ENCODE data around the gene CLEC4C. TPM values are rescaled to one million over a fixed set of nuclear protein-coding genes. Genes with fewer than 3 reads are reported as not detected.

CLEC4C gene
- total RNA-seq, 1 donor from 2014 or later: not detected

DNA sequence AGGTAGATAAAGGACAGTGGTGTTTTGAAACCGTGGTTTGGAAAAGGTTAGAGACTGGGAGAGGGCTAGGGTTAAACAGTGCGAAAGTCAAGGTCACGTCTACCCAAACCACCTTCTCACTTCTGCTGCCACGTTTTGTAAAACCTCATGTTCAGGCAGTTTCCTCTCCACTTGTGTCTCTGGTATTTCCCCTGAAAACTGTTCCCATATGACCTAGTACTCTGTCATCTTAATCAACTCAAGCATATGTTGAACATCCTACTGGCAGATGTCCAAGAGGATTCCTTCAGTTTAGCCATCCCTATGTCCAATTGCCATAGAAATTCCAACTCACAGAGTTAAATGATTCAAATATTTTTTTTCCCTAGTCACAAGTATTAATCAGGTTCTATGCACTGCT is 17.4 kb downstream of the CLEC4C start:
- DNase-seq (ENCODE audit: low spot score): no peak

DNA sequence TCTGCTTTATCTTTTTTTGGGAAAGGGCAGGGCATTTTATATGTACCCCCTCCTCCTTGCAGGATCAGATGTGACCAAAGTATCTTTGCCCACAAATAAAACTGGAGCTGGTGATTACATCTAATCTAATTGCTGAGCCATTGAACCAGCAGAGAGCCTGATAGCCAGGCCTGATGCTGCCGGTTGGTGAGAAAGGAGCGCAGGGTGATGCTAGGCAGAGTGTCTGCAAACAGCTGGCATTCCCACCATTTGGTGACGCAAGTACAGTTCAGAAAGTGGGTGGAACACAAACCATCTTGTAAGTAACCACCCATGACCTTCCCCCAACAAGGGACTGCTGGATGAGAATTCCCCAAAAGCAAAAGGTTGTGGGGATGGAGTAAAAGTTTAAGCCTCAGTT is 23.2 kb downstream of the CLEC4C start:
- DNase-seq (ENCODE audit: low spot score): no peak

DNA sequence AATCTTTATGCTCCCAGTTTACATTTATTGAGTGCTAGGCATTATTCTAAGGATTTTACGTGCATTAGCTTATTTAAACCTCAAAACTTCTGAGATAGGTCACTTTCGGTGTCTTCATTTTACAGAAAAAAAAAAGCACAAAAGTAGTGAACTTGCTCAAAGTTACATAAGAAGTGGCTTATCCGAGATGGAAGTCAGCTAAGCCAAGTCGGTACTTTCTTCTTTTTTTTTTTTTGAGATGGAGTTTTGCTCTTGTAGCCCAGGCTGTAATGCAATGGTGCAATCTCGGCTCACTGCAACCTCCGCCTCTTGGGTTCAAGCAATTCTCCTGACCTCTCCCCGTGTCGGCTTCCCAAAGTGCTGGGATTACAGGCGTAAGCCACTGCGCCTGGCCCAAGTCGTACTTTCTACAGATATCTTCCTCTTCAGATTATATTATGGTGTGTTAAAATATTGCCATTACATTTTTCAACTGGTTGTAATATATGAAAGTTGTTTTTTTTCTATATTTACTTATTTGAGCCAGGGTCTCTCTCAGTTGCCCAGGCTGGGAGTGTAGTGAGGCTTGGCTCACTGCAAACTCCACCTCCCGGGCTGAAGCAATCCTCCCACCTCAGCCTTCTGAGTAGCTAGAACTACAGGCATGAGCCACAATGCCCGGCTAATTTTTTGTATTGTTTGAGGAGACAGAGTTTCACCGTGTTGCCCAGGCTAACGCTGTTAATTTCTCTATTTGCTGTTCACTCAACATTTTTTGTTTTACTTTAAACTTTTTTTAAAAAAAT is 27.0 kb downstream of the CLEC4C start:
- no peak for DNase-seq (ENCODE audit: low spot score)

DNA sequence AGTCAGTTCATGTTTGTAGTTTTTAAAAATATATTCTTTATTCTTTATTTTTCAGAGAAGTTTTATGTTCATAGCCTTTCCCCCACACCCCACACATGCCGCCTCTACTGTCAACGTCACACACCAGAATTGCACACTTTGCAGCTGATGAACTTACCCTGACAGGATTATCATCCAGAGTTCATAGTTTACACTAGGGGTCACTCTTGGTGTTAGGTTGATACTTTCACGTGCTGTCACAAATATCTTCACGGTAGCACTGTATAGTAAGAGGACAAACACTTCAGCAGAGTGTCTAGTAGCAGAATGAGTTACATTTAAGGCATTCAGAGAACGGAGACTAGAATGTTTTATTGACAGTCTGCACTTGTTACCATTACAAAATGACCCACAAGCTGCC is 30.8 kb downstream of the CLEC4C start:
- no peak for DNase-seq (ENCODE audit: low spot score)

DNA sequence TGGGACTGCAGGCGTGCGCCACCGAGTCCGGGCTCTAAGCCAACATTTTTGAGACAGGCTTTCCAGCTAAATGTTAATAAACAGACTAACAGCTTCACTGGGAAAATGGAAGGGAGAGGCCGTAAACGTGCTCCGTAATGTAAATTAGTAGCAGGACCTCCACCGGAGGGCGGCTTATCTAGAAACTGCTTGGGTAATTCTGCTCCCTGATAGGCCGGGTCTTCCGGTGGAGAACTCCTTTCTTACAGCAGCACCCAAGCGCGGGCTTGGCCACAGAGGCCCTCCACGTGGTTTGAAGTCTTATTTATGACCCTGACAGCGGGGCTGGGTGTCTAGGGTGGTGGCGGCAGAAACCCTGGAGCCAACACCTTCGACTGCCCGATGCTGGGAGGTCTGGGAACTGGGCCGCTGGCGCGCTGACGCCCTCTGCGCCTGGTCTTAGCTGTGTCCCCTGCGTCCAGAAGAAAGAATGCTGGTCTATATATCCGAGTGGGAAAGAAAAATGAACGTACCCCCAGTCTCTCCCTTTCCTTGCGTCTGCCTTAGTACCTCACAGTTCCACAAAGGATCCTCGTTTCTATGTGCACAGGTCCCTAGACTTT is 34.2 kb downstream of the CLEC4C start:
- no peak for DNase-seq (ENCODE audit: low spot score)

DNA sequence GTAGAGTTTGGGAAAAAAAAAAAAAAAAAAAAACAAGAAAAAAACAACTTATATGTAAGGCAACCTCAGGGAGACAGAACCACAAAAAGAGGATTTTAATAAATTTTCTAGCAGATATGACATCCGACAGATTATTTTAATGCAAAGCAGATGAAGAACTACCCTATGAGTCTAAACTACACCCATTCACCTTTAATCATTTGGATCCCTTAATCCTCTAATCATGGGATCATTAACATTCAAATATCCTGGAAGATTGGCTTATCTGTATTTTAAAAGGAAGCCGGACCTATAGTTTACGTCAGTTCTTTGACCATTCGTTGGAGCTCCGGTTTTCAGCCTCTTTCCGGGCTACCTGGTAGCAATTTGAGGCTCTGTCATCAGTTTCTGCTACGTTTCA is 36.0 kb downstream of the CLEC4C start, which contains the start of gene DPPA3:
Gene DPPA3, plus strand, starts transcription at position 301 of the 400 bp plus-strand sequence. CDS start 138 bp downstream, outside the sequence.
- no peak for DNase-seq (ENCODE audit: low spot score)

DNA sequence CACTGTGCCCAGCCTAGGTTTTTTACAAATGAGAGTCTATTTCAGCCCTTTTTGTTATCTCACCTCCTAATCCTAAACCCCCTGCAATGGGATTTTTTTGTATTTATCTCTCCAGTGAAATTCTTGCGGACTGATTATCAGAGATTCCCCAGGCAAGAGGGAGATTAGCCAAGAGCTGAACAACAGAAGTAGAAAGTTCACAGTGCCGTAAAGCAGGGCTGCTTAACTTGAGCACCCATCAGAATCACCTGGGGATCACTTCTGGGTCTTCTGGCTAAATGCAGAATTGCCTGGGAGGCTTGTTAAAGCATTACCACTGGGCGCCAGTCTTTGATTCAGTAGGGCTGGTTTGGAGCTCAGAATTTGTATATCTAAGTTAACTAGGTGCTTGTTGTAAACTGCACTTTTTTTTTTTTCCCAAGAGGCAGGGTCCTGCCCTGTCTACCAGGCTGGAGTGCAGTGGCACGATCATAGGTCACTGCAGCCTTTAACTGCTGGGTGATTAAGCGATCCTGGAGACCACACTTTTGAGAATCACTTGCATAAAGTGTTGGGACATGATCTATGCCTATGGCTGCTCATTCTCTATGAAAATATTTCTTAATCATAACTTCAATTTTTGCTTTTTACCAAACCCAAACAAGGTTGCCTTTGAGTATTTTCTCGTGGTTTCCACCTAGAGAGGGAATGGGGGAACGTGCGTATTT is 37.1 kb downstream of the CLEC4C start:
- no peak for DNase-seq (ENCODE audit: low spot score)

DNA sequence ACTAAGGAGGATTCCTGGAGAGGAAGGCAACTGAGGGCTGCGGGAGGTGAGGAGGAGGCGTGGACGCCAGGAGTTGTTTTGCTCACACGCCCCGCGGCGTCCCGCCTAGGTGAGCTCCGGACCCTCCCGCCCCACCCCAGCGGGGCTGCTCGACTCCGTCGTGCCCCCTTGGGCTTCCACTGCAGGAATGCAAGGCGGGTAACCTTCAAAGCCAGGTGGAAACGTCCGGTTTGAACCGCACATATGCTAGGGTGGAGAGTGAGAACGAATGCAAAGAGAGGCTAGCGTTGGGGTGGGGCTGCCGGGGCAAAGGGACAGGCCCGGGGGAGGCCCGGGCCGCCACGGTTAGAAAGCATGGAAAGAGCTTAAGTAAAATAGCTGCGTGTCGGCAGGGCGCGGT is 41.3 kb downstream of the CLEC4C start:
- no peak for DNase-seq (ENCODE audit: low spot score)

DNA sequence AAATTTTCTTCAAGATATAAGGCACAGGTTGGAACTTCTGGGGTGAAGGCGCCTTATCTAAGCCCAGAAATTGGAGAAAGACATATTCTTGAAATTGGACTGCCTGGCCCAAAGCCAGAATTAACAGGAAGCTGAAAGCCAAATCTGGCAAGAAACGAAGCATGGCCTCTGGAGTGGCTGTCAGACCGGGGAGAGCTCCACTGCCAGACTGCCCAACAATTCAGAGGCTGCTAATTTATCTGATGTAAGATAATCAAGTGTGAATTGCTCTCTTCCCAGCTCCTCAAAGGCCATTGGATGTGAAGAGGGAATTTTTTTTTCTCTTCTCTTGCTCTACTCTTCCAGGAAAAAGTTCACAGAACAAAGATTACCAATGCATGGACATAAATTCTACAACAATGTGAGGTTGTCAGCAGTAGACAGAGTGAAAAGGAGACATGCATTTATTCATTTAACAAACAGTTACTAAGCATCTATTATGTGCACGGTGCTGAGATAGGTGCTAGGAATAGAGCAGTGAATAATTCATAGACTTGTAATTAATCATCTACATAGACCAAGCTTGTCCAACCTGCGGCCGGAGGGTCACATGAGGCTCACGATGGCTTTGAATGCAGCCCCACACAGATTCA is 51.5 kb downstream of the CLEC4C start, which contains the start of gene GDF3:
Gene GDF3, minus strand, starts transcription at position 210 of the 632 bp plus-strand sequence. Its CDS starts 47 bp downstream, at position 163.
- DNase-seq (ENCODE audit: low spot score): no peak

DNA sequence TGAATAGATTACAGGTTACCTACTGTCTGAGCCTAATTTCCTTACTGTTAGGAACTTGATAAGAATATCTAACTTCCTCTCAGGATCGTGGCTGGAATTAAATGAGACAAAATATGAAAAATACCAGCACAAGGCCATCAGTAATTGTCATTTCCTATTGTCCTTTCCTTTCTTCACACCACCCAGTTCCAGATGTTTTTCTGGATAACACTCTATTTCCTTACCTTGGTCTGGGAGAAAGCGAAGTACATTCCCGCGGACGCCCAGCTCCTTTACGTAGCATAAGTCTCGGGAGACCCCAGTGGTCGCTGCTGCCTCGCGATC is 52.0 kb downstream of the CLEC4C start:
- DNase-seq (ENCODE audit: low spot score): no peak

DNA sequence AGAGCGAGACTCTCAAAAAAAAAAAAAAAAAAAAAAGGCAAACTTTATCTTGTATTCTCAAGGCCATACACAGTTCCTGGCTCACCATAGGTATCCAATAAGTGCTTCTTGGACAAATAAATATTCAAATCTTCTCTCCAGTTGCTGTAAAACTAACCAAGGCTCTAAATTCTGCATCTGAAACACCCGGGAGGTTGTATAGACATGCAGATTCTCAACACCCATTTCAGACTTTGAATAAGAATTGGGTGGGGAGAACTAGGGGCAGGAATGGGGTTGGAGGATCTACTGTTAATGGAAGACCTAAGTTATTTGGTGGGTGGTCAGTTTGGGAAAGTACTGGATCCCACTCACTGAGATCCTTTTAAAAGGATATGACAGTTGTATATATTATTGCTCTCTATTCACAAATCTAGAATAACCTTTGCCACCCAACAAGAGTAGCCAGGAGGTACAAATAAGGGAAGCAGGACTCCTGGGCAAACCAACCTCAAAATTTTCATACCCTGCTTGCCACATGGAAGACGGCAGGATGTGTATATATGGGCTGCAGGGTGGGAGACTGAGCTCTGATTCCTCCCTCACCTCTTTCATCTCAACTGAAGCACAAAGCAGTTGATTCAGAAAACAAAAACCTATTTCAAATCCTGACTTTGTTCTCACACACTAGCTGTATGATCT is 52.5 kb downstream of the CLEC4C start:
- DNase-seq (ENCODE audit: low spot score): no peak

DNA sequence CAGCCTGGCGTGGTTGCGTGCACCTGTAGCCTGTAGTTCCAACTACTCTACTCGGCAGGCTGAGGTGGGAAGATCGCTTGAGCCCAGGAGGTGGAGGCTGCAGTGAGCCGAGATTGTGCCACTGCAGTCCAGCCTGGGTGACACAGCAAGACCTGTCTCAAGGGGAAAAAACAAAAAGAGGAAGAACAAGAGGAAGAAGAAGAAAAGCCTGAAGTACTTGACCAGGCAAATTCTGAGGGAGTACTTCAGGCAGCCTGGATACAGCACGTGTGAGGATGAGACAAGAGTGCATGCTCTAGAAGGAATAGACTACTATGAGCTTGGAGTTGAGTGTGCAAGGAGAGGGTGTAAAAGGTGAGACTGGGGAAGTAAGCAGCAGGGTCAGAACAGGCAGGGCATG is 53.4 kb downstream of the CLEC4C start:
- no peak for DNase-seq (ENCODE audit: low spot score)

DNA sequence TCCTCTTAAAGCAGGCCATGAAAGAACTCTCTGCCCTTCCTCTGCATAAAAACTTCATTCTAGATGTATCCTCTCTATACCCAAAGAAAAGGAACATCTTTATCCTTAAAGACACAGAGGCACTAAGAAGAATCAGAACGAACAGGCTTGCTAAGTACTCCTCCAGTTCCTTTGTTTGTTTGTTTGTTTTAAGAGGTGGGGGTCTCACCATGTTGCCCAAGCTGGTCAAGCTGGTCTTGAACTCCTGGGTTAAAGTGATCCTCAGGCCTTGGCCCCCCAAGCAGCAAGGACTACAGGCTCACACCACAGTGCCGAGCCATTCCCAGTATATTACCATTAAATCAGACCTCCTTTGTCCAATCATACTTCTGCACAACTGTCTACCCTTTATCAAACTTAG is 65.6 kb downstream of the CLEC4C start:
- DNase-seq (ENCODE audit: low spot score): no peak

Other genes with a start within 250 kb of the CLEC4C start
- gene CD163, start 243.6 kb downstream of the CLEC4C start, total RNA-seq: 943 TPM
- gene APOBEC1, start 81.5 kb downstream of the CLEC4C start, total RNA-seq: not detected
- gene GDF3, start 51.6 kb downstream of the CLEC4C start, total RNA-seq: 0.26 TPM
- not detected for gene DPPA3, start 35.9 kb downstream of the CLEC4C start, total RNA-seq
- gene NANOGNB, start 17.8 kb upstream of the CLEC4C start, total RNA-seq: not detected
- 0.35 TPM for gene NANOG, start 42.0 kb upstream of the CLEC4C start, total RNA-seq
- gene SLC2A14, start 125.5 kb upstream of the CLEC4C start, total RNA-seq: 5.4 TPM
- 238 TPM for gene SLC2A3, start 188.8 kb upstream of the CLEC4C start, total RNA-seq